RCC 7860 (cell line): Measurements from ENCODE around the gene AZIN2.
"Not testable (repeated sequence)": the region's sequence is repeated elsewhere in the genome, so short reads cannot be mapped to it uniquely, and the experiment has no call there.

Experiments
- DNase-seq: peaks from one replicate; pipeline ENCODE4 v3.0.0-alpha.2; 2015; ENCODE audit warnings: low spot score
- FAIRE-seq: peaks from 2 replicates; lab custom pipeline; 2012; peaks lifted over from hg19 to GRCh38; lab: Jason Lieb, UNC

The AZIN2 gene

DNA sequence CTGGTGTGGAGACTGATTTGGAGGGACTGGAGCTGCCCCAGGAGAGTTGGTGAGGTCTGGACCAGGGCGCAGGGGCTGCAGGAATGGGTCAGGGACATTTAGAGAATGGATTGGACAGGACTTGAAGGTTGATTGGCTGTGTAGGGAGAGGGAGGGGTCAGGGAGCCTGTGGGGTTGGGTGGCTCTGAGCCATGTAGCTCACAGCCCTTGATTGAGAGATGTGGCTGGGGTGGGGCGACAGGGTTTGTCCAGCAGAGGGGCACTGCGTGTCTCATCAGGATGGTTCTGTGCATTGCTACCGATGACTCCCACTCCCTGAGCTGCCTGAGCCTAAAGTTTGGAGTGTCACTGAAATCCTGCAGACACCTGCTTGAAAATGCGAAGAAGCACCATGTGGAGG is 12.1 kb downstream of the AZIN2 start:
- no peak for FAIRE-seq
- DNase-seq, result no peak

DNA sequence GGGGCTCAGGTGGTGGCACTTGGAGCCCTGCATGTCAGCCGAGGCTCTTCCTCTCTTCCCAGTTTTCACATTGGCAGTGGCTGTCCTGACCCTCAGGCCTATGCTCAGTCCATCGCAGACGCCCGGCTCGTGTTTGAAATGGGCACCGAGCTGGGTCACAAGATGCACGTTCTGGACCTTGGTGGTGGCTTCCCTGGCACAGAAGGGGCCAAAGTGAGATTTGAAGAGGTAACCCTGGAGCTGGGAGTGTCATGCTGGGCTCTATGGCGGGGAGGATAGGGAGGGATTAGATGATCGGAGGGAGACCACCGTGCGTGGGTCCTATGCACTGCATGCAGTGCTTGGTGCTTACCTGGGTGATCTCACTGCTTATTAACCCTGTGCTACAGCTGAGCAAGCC is 13.5 kb downstream of the AZIN2 start:
- no peak for DNase-seq
- no peak for FAIRE-seq

DNA sequence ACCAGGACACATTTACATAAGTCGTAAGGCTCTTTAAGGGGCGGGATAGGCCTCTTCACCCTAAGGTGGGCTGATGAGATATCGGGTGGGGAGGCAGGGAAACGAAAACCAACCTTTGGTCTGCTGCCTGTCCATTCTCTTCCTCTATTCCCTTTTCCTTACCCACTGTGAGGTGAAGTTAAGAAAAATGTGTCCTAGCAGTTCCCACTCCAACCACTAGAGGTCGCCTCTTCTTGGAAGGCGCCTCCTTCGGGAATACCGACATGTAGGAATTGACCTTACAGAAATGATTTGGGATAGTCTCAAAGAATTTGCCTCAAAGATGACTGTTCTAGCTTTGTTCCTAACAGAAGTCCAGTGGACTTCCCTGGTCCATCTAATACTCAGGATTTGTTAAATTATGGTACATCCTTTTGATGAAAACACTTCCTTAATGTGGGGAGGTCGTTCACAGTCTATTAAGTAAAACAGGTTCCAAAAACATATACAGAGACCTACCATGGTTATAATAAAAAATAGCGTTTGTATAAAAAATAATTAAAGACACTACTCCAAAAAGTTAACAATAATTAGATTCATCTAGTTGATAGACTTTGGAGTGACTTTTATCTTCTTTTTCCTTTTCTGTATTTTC is 14.1 kb downstream of the AZIN2 start:
- FAIRE-seq (peak; percentile 78), DNase-seq (peak; percentile 45)

DNA sequence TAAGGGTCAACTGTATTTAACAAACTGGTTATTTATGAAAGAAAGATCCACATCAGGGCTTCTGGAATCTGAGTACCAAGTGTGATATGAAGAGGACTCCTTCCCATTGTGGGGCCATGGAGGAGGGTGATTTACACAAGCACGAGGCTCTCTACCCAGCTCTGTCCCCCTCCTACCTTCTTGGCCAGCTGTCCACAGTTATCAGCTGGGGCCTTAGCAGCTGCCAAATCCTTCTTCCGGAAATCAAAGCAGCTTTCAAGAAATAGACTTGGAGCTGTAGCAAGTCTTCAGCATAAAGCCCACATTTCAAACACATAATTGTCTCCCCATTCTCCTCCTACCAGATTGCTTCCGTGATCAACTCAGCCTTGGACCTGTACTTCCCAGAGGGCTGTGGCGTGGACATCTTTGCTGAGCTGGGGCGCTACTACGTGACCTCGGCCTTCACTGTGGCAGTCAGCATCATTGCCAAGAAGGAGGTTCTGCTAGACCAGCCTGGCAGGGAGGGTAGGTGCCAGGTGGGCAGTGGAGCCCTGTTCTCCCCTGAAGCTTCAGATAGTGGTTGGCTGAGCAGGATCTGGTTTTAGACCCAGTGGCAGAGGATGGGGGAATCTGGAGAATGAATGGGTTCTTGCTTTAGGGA is 15.5 kb downstream of the AZIN2 start:
- DNase-seq, result no peak

DNA sequence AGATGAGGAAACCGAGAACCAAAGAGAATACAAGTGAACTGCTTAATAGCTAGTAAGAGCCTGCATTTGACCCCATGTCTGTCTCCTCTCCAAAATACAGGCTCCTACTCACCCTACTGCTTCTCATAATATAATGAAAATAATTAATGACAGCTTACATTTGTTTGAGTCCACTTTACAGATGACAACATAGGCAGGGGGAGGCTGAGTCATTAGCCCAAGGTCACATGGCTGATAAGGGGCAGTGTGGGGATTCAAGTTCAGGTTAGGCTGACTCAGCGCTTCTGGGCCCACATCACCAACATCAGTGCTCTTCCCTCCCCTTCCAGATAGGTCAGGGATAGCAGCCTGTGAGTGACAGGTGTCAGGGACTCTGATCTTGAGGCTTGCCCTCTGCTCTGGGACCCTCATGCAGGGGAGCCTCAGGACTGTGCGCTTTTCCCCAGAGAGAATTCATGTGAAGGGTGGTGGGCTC is 16.2 kb downstream of the AZIN2 start:
- FAIRE-seq, result no peak
- DNase-seq, result peak; percentile 63

More for the DNA sequence above, 15.5 kb downstream of the AZIN2 start:
- FAIRE-seq, result no peak

DNA sequence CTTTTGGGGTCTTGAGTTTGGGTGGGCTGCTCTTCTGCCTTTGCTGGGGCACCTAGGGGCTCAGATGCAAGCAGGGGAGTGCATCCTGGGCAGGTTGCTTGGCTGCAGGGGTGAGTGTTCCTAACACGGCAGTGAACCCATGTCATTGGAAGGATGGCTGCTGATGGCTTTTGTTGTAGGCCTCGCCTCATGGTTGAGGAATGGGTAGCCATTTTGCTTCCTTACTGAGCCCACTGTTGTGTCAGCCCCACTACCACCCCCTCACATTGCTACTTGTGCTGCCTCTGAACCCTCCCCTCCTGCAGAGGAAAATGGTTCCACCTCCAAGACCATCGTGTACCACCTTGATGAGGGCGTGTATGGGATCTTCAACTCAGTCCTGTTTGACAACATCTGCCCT is 16.8 kb downstream of the AZIN2 start:
- DNase-seq (no peak), FAIRE-seq (no peak)

DNA sequence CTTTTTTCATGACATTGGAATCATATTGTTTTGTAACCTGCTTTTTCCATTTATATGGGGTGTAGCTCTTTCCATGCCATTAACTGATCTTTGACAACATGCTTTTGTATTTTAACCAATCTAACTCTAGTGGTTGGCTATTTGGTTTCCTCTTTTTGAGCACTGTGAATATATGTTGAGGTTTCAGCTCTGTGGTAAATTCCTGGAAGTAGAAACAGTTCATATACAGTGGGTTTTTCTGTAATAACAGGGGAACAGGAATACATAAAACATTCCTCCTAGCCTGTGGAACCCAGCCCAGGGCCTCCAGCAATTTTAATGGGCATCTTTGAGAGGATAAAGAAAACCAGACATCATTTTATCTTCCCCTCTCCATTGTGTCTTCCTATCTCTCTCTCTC is 17.4 kb downstream of the AZIN2 start:
- FAIRE-seq (peak; percentile 23), DNase-seq (no peak)

DNA sequence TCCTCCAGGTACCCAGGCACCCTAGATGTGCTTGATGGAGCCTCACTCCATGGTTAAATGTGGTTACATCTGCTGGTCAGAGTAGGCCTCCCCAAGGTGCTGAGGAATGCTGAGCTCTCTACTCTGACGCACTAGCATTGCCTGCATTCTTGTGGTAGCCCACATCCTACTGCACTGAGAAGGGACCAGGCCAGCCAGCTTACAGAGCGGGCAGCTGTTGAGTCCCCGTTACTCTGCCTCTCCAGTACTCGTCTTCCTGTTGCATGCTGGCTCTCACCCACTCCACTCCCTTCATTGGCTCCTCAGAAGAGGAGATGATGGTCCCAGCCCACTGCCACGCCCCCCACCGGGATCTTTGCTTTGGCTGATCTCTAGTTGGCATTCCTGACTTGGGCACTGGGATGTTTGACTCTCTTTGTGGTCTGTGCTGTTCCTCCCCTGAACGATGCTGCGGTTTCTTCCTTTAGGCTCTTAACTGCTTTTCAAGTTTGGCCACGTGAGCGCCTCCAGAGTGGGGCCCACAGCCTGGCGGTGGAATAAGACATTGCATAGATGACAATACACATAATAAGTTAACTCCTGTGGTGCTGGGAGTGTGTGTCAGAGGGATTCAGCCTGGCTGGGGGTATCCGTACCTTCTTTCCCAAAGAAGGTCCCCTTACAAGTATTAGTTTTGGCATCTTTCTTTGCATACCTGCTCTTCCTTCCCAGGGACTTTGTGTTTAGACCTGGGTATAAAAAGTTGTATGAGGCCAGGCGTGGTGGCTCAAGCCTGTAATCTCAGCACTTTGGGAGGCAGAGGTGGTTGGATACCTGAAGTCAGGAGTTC is 18.6 kb downstream of the AZIN2 start:
- peak; percentile 99 for FAIRE-seq

DNA sequence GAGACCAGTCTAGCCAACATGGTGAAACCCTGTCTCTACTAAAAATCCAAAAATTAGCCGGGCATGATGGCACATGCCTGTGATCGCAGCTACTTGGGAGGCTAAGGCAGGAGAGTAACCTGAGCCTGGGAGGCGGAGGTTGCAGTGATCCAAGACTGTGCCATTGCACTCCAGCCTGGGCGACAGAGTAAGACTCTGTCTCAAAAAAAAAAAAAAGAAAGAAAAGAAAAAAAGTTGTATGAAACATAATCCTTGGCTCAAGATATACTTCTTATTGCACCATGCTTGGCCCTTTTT is 19.1 kb downstream of the AZIN2 start:
- not testable (repeated sequence) for FAIRE-seq, DNase-seq

More for the DNA sequence above, 18.6 kb downstream of the AZIN2 start:
- DNase-seq, result peak; percentile 100

DNA sequence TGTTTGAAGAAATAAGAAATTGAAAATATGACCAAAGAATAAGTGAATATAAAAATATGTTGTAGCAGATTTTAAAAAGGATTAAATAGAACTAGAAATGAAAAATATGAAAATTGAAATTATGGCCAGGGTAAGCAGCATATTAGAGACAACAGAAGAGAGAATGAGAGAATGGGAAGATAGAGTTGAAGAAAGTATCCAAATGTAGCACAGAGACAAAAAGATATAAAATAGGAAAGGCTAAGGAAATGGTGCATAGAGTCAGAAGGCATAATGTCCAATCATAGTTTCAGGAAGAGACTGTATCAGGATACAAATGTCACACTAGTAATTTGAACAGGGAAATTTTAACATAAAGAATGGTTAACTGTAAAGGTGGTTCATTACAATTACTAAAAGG is 29.5 kb downstream of the AZIN2 start:
- DNase-seq (no peak), FAIRE-seq (no peak)

DNA sequence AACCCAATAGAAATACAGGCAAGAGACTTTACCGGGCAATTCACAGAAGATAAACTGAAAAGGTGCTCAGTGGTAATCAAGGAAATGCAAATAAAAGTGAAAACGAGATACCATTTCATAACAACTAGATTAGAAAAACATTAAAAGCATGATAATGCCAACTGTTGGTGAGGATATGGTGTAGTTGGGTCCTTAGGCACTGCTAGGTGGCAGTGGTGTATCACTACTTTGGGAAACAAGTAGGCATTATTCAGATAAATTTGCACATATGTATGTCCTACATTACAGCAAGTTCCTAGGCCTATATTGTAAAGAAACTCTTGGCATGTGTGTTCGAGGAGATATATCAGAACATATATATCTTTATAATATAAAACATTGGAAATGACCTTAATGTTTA is 31.0 kb downstream of the AZIN2 start:
- FAIRE-seq (no peak), DNase-seq (no peak)

DNA sequence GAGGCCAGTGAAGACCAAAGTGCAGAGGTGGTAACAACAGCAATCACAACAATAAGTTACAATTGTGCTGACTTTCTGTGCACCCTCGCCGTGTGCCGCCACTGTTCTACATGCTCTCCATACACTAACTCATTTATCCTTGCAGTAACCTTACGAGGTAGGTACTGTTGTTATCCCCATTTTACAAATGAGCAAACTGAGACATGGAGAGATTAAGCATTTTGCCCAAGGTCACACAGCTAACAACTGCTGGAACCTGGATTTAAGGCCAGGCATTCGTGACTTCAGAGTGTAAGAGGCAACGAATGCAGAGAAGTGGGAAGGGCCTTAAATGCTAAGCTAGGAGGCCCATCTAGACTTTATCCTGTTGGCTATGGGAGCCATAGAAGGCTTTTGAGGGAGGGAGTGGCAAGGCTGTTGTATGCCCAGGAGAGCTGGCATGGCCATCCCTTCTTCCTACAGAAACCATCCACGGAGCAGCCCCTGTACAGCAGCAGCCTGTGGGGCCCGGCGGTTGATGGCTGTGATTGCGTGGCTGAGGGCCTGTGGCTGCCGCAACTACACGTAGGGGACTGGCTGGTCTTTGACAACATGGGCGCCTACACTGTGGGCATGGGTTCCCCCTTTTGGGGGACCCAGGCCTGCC is 36.6 kb downstream of the AZIN2 start:
- FAIRE-seq (no peak), DNase-seq (no peak)

DNA sequence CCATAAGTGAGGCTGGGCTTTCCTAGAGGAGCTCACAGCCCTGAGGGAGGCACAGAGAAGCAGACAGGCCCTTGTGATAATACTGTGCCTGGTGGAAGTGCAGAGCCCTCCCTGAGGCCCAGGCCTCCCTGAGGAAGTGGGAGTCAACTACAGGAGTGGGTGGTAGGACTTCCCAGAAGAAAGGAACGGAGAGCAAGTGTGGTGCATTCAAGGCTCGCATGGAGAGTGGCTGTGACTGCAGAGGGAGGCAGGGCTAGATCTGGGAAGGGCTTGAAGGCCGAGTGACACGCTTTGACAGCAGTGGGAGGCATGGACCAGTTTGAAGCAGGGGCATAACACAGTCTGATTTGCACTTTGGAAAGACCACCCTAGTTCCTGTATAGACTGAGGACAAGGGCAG is 37.3 kb downstream of the AZIN2 start:
- no peak for FAIRE-seq

DNA sequence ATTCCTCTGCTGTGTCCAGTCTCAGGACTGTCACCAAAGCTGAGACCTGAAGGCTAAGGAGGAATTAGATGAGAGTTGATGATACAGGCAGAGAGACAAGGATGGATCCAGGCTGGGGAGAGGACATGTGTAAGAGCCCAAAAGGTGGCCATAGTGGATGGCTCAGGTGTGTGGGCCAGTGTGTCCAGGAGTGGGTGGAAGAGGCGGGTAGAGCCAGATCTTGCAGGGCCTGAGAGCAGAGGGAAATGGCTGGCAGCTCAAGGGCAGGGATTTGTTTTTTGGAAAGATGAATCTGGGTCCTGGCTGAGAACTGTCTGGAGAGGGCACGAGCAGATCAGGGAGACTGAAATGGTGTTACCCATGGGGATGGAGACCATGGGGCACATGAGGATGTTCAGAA is 38.1 kb downstream of the AZIN2 start:
- FAIRE-seq (no peak), DNase-seq (no peak)

More for the DNA sequence above, 37.3 kb downstream of the AZIN2 start:
- DNase-seq, result no peak

DNA sequence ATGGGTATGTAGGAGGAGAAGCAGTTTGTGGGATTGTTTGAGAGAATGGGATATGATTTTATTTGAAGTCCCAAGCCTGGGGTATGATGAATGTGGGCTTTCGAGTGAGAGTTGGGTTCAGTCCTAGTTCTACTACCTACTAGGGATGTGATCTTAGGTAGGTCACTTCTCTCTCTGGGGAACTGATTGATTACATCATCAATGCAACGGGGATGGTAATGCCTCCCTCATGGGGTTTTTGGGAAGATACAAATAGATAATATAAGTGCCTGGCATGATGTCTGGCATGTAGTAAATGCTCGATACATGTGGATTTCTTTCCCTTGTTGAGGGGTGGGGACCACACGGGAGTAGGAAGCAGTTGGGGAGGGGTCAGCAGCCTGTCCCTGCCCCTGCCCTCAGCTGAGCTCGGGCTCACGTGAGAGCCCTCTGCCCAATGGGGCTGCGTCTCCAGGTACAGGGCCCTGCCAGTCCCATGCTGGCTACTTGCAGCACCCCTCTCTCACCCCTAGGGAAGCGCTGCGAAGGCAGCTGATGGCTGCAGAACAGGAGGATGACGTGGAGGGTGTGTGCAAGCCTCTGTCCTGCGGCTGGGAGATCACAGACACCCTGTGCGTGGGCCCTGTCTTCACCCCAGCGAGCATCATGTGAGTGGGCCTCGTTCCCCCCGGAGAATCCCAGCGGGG is 38.7 kb downstream of the AZIN2 start:
- no peak for DNase-seq
- no peak for FAIRE-seq

DNA sequence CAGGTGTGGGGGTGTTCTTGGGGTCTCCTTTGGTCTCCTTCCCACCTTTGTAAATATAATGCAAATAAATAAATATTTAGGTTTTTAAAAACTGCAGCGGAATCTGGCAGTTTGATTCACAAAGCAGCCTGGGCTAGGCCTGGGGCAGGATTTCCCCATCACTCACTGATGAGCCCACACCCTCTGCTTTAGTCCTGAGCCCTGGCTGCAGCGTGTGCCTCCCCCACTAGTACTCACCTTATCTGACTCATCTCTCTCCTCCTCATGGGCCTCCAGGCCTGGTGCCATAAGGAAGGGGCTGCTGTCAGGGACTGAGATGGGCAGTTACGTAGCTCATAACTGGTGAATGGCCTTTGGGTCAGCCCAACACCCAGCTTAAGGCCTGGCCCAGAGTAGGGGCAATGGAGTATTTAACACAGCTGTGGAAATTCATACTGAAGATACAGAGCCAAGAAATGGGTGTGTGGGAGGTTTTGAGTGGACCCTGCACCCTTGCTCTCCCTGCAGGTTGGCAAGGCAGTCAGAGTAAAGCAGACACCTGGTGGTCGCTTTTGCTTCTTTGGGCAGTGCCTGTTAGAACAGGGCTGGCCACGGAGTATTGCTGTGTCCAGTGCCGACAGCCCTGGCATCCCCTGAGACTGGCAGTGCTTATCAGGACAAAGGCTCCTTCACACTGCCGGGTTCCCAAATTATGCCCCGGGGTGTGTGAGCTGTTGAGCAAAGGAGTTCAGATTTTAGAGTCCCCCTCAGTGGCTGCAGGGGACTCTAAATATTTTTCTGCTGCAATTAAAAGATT is 39.7 kb downstream of the AZIN2 start:
- peak; percentile 75 for FAIRE-seq

DNA sequence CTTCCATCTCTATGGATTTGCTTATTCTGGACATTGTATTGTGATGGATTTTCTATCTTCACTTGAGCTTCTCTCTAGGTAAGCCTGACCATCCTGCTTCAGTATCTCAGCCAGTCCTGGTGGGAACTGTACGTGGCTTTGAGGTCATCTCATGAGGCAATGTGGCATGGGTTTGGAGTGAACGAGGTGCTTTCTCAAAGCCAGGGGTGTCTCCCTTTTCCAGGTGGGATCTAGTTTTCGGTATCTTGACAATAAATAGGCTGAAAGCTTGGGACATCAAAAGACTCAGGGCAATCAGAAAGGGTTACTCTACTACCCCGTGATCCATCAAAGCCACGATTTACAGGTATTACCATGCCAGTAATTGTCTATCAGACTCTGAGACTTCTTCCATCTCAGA is 40.8 kb downstream of the AZIN2 start:
- no peak for FAIRE-seq
- DNase-seq, result no peak

More for the DNA sequence above, 39.7 kb downstream of the AZIN2 start:
- peak; percentile 77 for DNase-seq

DNA sequence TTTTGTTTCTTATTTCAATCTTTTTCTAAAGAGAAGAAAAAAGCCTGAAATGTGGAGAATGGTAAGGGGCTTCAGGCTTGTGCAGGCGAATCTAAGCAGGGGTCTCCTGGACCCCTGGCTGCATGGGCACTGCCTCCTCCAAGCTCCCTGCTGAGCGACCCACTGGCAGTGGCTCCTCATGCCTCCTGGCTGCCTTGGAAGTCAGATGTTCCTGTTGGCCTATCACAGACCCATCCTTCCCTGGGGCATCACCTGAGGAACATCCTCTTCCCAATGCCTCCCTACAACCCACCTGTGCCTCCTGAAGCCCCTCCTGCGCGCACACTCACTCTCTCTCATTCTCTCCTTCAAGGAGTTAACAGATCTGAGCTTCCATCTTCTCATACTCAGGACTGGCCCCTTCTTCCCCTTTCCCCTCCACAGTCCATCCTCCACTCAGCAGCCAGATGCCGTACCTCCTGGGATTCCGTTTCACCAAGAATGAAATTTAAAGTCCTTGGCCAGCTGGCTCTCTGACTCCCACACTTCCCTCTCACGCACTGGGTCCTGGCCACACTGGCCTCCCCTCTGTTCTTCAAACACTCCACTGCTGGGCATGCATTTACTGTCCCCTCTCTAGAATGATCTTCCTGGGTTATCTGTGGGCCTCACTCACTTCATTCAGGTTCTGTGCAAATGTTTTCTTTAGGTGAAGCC is 41.7 kb downstream of the AZIN2 start:
- no peak for FAIRE-seq
- DNase-seq, result no peak

DNA sequence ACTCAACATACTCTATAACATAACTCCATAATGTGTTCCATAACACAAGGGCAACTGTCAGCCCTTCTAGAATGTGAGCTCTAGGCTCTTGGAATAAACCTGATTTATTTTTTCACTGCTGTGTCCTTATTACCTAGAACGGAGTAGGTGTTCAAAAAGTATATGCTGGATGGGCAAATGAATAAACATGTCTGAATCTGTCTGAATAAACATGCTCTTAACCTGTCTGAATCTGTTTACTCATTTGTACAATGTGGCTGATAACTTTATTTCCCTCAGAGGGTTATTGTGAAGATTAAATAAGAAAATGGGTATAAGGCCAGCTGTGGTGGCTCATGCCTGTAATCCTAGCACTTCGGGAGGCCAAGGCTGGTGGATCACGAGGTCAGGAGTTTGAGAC is 42.3 kb downstream of the AZIN2 start:
- no peak for DNase-seq
- no peak for FAIRE-seq
